Measurements from ENCODE around the gene PDE3A. TPM values are rescaled to one million over a fixed set of nuclear protein-coding genes. Genes with fewer than 3 reads are reported as not detected.
A peak's percentile ranks its signal among the peaks of the same experiment; 100 is the strongest.

PDE3A gene
- total and polyA plus RNA-seq, 7 donors, result 6.6 to 90.0 (median 56.8) TPM

GRCh38 chr12:20460956-20461355 lies 92.6 kb downstream of the PDE3A start:
- Histone ChIP-seq H3K9me3 (no peaks in the 10 kb centered on the region), H3K36me3 (no peaks in the 10 kb centered on the region), H3K4me1 (peaks cover 0 to 18% (median 11%) of the 10 kb centered on the region in 4 donors), H3K27me3 (no peaks in the 10 kb centered on the region), H3K4me3 (no peak overlapping the region), H3K27ac (peak overlapping the region in 1 of 4 donors; percentile 10)
- no peak for DNase-seq
- TF ChIP-seq CTCF (IDR thresholded peaks at IDR 0.05), result no peak
- TF ChIP-seq EP300 (IDR thresholded peaks at IDR 0.05), result no peak
- TF ChIP-seq POLR2AphosphoS5 (IDR thresholded peaks at IDR 0.05), result no peak
- TF ChIP-seq POLR2A (IDR thresholded peaks at IDR 0.05), result no peak
- intact Hi-C loops (cut with DNase I), result loop anchor here (10.0 kb wide), 1 partner anchor 334 kb away; no protein-coding TSS in a partner anchor
- 22 to 57% methylated on average over 2 of the region's 2 CpGs for WGBS, 2 donors

GRCh38 chr12:20463913-20464524 lies 95.7 kb downstream of the PDE3A start:
- WGBS, 2 donors, result 56 to 65% methylated on average over 2 of the region's 2 CpGs
- Histone ChIP-seq H3K9me3 (no peaks in the 10 kb centered on the region), H3K4me3 (no peak overlapping the region), H3K4me1 (peaks cover 0 to 37% (median 27%) of the 10 kb centered on the region in 4 donors), H3K36me3 (no peaks in the 10 kb centered on the region), H3K27ac (peak overlapping the region in 3 of 4 donors; percentile 70 to 77 (median 75)), H3K27me3 (no peaks in the 10 kb centered on the region)
- TF ChIP-seq CTCF (IDR thresholded peaks at IDR 0.05) (peak; percentile 48 to 59 (median 54)), POLR2A (IDR thresholded peaks at IDR 0.05) (no peak), POLR2AphosphoS5 (IDR thresholded peaks at IDR 0.05) (no peak), EP300 (IDR thresholded peaks at IDR 0.05) (no peak)
- no peak for DNase-seq
- intact Hi-C loops (cut with DNase I), result loop anchor here (2.0 to 10.0 kb wide), 2 partner anchors 139 to 331 kb away; no protein-coding TSS in a partner anchor

- DNase-seq, result no peak
- H3K27ac ChIP-seq, result peak overlapping the region in 2 of 4 donors; percentile 38 to 42
- 89 to 91% methylated on average over 4 of the region's 4 CpGs for WGBS, 2 donors
- H3K4me3 ChIP-seq, result no peak overlapping the region
- peaks cover 0 to 60% (median 34%) of the 10 kb centered on the region in 4 donors for H3K4me1 ChIP-seq
- no peaks in the 10 kb centered on the region for H3K36me3 ChIP-seq
- intact Hi-C loops (cut with DNase I), result loop anchor here (10.0 kb wide), 1 partner anchor 326 kb away; no protein-coding TSS in a partner anchor
- TF ChIP-seq CTCF (IDR thresholded peaks at IDR 0.05) (no peak), EP300 (IDR thresholded peaks at IDR 0.05) (no peak), POLR2A (IDR thresholded peaks at IDR 0.05) (no peak), POLR2AphosphoS5 (IDR thresholded peaks at IDR 0.05) (no peak)
- H3K9me3 ChIP-seq, result no peaks in the 10 kb centered on the region
- no peaks in the 10 kb centered on the region for H3K27me3 ChIP-seq
Measured at GRCh38 chr12:20469300-20469699, 101.0 kb downstream of the PDE3A start.

- intact Hi-C loops (cut with DNase I), result loop anchor here (10.0 kb wide), 1 partner anchor 325 kb away; no protein-coding TSS in a partner anchor
- Histone ChIP-seq H3K36me3 (no peaks in the 10 kb centered on the region), H3K27ac (peak overlapping the region in 2 of 4 donors; percentile 38 to 42), H3K27me3 (no peaks in the 10 kb centered on the region), H3K4me3 (no peak overlapping the region), H3K9me3 (no peaks in the 10 kb centered on the region), H3K4me1 (peaks cover 0 to 60% (median 35%) of the 10 kb centered on the region in 4 donors)
- no peak for DNase-seq
- TF ChIP-seq CTCF (IDR thresholded peaks at IDR 0.05) (no peak), POLR2A (IDR thresholded peaks at IDR 0.05) (no peak), POLR2AphosphoS5 (IDR thresholded peaks at IDR 0.05) (no peak), EP300 (IDR thresholded peaks at IDR 0.05) (no peak)
Measured at GRCh38 chr12:20469756-20470155, 101.4 kb downstream of the PDE3A start.
